Measurements from ENCODE around the gene PITPNB.

DNA sequence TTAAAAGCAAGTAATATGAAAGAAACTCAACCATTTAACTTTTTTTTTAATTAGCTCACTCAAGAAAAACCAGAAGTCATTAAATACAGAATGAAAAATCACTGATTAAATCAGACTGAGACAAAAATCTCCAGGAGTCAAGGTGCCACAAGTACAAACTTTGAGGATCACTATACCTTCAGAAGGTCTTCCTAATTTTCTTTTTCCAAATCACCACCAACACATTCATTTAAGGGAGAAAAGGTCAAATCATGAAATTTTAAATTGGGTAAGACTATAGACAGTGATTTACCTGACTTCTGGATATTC is 32.3 kb downstream of the PITPNB start:
- TF ChIP-seq ZNF274 (IDR thresholded peaks at IDR 0.05; ENCODE audit: low read depth, low read length) (no peak), YY1 (IDR thresholded peaks at IDR 0.05; ENCODE audit: insufficient read depth, insufficient read length) (no peak), SUZ12 (IDR thresholded peaks at IDR 0.05; ENCODE audit: extremely low read depth, insufficient read depth, insufficient read length) (no peak)

All from NT2/D1 (cell line).